CD4-positive, alpha-beta T cell (primary cell): Measurements from ENCODE around the gene MTMR2. TPM values are rescaled to one million over a fixed set of nuclear protein-coding genes. Genes with fewer than 3 reads are reported as not detected.

Experiments
- ATAC-seq: fragments of 200-7000 bp; cut with Tn5 transposase; one replicate; pipeline ENCODE4 v1.10.0; 2022; ENCODE audit warnings: mild to moderate bottlenecking; ENCODE audit not compliant: poor library complexity
- CTCF ChIA-PET: fragments of 350-600 bp; sonication (Branson Sonifier 250); formaldehyde crosslinking; loops from one replicate; lab custom pipeline; 2021; ENCODE audit warnings: antibody characterized with exemption, inconsistent platforms; lab: Charles Lee
- POLR2A ChIA-PET: fragments of 350-600 bp; sonication (Branson Sonifier 250); formaldehyde crosslinking; loops from one replicate; lab custom pipeline; 2021; ENCODE audit warnings: antibody characterized with exemption, inconsistent platforms; lab: Charles Lee
- DNase-seq, 14 experiments: peaks; one replicate each; pipeline ENCODE4 v3.0.0-alpha.2; 2013 to 2020; ENCODE audit warnings: mixed read lengths in 2 of 14
- H3K27ac ChIP-seq, 2 donors: one replicate each; pipeline versions ENCODE4 v1.5.1 to v1.7.0; 2013; ENCODE audit warnings: low read length in 2 of 2, low read depth in 1 of 2, mild to moderate bottlenecking in 1 of 2
- H3K27me3 ChIP-seq, 2 experiments: 1 replicate in 1 of 2; 2 replicates in 1 of 2; pipeline versions ENCODE4 v1.6.1 to v1.7.0; 2013; ENCODE audit warnings: low read length in 2 of 2, control low read depth in 1 of 2, mild to moderate bottlenecking in 1 of 2, moderate library complexity in 1 of 2; ENCODE audit not compliant: insufficient read depth in 2 of 2, control insufficient read depth in 1 of 2
- H3K36me3 ChIP-seq: one replicate; pipeline ENCODE4 v1.6.1; 2013; ENCODE audit warnings: low read length, control low read depth; ENCODE audit not compliant: insufficient read depth
- H3K4me1 ChIP-seq: one replicate; pipeline ENCODE4 v1.6.1; 2013; ENCODE audit warnings: low read length, control low read depth; ENCODE audit not compliant: insufficient read depth
- H3K4me3 ChIP-seq: one replicate; pipeline ENCODE4 v1.5.1; 2013; ENCODE audit warnings: mild to moderate bottlenecking, low read length, moderate library complexity
- H3K9me3 ChIP-seq, 2 experiments: 1 replicate in 1 of 2; 2 replicates in 1 of 2; pipeline versions ENCODE4 v1.6.1 to v1.7.0; 2013; ENCODE audit warnings: low read length in 2 of 2, mild to moderate bottlenecking in 2 of 2, control low read depth in 1 of 2, moderate library complexity in 1 of 2; ENCODE audit not compliant: control insufficient read depth in 1 of 2, insufficient read depth in 1 of 2
- H3K27ac Mint-ChIP-seq: one replicate; pipeline ENCODE4 v1.8.0; 2020; ENCODE audit warnings: mixed read lengths
- H3K27me3 Mint-ChIP-seq: one replicate; pipeline ENCODE4 v1.8.0; 2021; ENCODE audit warnings: mixed read lengths
- H3K36me3 Mint-ChIP-seq: one replicate; pipeline ENCODE4 v1.8.0; 2021; ENCODE audit warnings: low read depth, mixed read lengths
- H3K4me1 Mint-ChIP-seq: one replicate; pipeline ENCODE4 v1.8.0; 2021; ENCODE audit warnings: low read depth, mixed read lengths
- H3K4me3 Mint-ChIP-seq: one replicate; pipeline ENCODE4 v1.8.0; 2020; ENCODE audit warnings: mild to moderate bottlenecking, mixed read lengths
- H3K9me3 Mint-ChIP-seq: one replicate; pipeline ENCODE4 v1.8.0; 2020; ENCODE audit warnings: mixed read lengths
- CTCF ChIP-seq: fragments of 200-600 bp; IDR thresholded peaks from one replicate; pipeline ENCODE4 v1.8.0; 2022; ENCODE audit warnings: antibody characterized with exemption, mild to moderate bottlenecking
- intact Hi-C, 2 experiments: fragments of 100-400 bp; cut with DNase I in 1 of 2; cut with micrococcal nuclease in 1 of 2; formaldehyde crosslinking; loops; one replicate each; pipeline versions ENCODE4 v1.15.1 to v1.9.0; 2023 to 2025; cut with DNase I, micrococcal nuclease
- total RNA-seq, 174 experiments: library from RNA in 2 of 174; stranded (reverse) in 2 of 174; gene quantifications; one replicate each; pipeline ENCODE4 v1.2.3 and lab custom pipeline; 2021 to 2026

Gene MTMR2
- total RNA-seq, 2 experiments from 2014 or later = 6.6 to 6.9 TPM

DNA sequence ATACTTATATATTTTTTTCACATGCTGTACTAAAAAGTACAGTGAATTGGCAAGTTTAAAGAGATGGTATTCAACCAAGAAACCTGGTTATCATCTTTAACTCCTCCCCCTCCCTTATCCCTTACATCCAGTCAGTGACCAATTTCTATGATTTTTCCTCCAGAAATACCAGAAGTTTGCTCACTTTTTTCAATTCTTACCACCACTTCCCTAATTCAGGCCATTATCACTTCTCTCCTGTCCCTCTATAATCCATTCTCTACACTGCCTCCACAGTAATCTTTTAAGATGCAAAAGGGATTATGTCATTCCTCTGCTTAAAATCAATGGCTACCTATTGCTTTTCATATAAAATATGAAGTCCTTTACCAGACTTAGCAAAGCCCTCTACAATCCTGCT lies 70.8 kb downstream of the MTMR2 start:
- ChIA-PET POLR2A (interaction anchor here (0.5 kb wide), 1 partner anchor 479 kb away, joined by 3 read pairs; no protein-coding TSS in a partner anchor), CTCF (no interaction called here)
- no peaks in the 10 kb centered on the region for H3K27me3 ChIP-seq
- intact Hi-C loops = no loop called here
- peaks cover 8% of the 10 kb centered on the region for H3K36me3 ChIP-seq
- no peak overlapping the region for H3K4me3 ChIP-seq
- Mint-ChIP-seq H3K9me3 (no peaks in the 10 kb centered on the region), H3K27ac (no peak overlapping the region), H3K4me3 (no peak overlapping the region), H3K4me1 (no peaks in the 10 kb centered on the region), H3K27me3 (no peaks in the 10 kb centered on the region), H3K36me3 (peaks cover 30% of the 10 kb centered on the region)
- H3K4me1 ChIP-seq = no peaks in the 10 kb centered on the region
- DNase-seq (no peak), ATAC-seq (no peak)
- no peak overlapping the region for H3K27ac ChIP-seq
- no peaks in the 10 kb centered on the region for H3K9me3 ChIP-seq
- TF ChIP-seq CTCF = no peak

- no peak for TF ChIP-seq CTCF
- Mint-ChIP-seq H3K9me3 (no peaks in the 10 kb centered on the region), H3K27ac (no peak overlapping the region), H3K4me1 (no peaks in the 10 kb centered on the region), H3K4me3 (no peak overlapping the region), H3K36me3 (peaks cover 33% of the 10 kb centered on the region), H3K27me3 (no peaks in the 10 kb centered on the region)
- ATAC-seq (no peak), DNase-seq (no peak)
- no peaks in the 10 kb centered on the region for H3K4me1 ChIP-seq
- H3K27ac ChIP-seq = no peak overlapping the region
- POLR2A ChIA-PET = interaction anchor here (0.8 to 1.6 kb wide), 2 partner anchors 59 to 540 kb away, joined by 3 to 6 read pairs; partner anchors contain the start of genes CCDC82, CEP57 and JRKL
- H3K27me3 ChIP-seq = no peaks in the 10 kb centered on the region
- no peak overlapping the region for H3K4me3 ChIP-seq
- intact Hi-C loops = no loop called here
- peaks cover 8% of the 10 kb centered on the region for H3K36me3 ChIP-seq
- CTCF ChIA-PET = interaction anchor here (0.9 to 1.9 kb wide), 2 partner anchors 493 to 1347 kb away, joined by 3 to 6 read pairs; partner anchors contain the start of gene MAML2
- H3K9me3 ChIP-seq = no peaks in the 10 kb centered on the region
Observed at GRCh38 chr11:95850137-95850536, 73.8 kb downstream of the MTMR2 start.

GRCh38 chr11:95849087-95849825 lies 74.7 kb downstream of the MTMR2 start:
- intact Hi-C loops = loop anchor here in 1 of 2 experiments (1.0 kb wide), 1 partner anchor 494 kb away; the partner anchor contains the start of gene MAML2
- Histone ChIP-seq H3K4me3 (no peak overlapping the region), H3K27ac (no peak overlapping the region), H3K9me3 (no peaks in the 10 kb centered on the region), H3K4me1 (no peaks in the 10 kb centered on the region), H3K27me3 (no peaks in the 10 kb centered on the region), H3K36me3 (peaks cover 14% of the 10 kb centered on the region)
- ChIA-PET CTCF (interaction anchor here (0.9 to 1.9 kb wide), 5 partner anchors 13 to 1346 kb away, joined by 3 to 6 read pairs (median 4); partner anchors contain the start of gene MAML2), POLR2A (interaction anchor here (0.6 to 1.6 kb wide), 4 partner anchors 67 to 545 kb away, joined by 3 to 6 read pairs (median 4); partner anchors contain the start of genes CCDC82 and JRKL)
- ATAC-seq = peak; percentile 65
- H3K27me3 Mint-ChIP-seq = no peaks in the 10 kb centered on the region
- peak; percentile 27 for TF ChIP-seq CTCF
- no peak overlapping the region for H3K4me3 Mint-ChIP-seq
- no peaks in the 10 kb centered on the region for H3K9me3 Mint-ChIP-seq
- no peaks in the 10 kb centered on the region for H3K4me1 Mint-ChIP-seq
- peak in 9 of 14 experiments; percentile 2 to 48 (median 17) for DNase-seq
- peaks cover 40% of the 10 kb centered on the region for H3K36me3 Mint-ChIP-seq
- no peak overlapping the region for H3K27ac Mint-ChIP-seq
